Iris pigment epithelial cell (primary cell): ENCODE data around the gene UMAD1.

ENCODE experiments used
- DNase-seq: peaks from one replicate; pipeline ENCODE4 v3.0.0-alpha.2; 2011; ENCODE audit warnings: low read depth

The UMAD1 gene

GRCh38 chr7:7688956-7689355 is 48.4 kb downstream of the UMAD1 start:
- no peak for DNase-seq

- peak; percentile 92 for DNase-seq
Measured at GRCh38 chr7:7693881-7694280, 53.3 kb downstream of the UMAD1 start.

GRCh38 chr7:7694542-7694941 is 54.0 kb downstream of the UMAD1 start:
- no peak for DNase-seq

GRCh38 chr7:7695111-7695817 is 54.7 kb downstream of the UMAD1 start:
- DNase-seq, result no peak

- peak; percentile 81 for DNase-seq
Measured at GRCh38 chr7:7696458-7697119, 56.0 kb downstream of the UMAD1 start.

GRCh38 chr7:7698930-7699329 is 58.4 kb downstream of the UMAD1 start:
- DNase-seq, result no peak

- DNase-seq, result no peak
Measured at GRCh38 chr7:7699380-7699779, 58.8 kb downstream of the UMAD1 start.

GRCh38 chr7:7699970-7700369 is 59.4 kb downstream of the UMAD1 start:
- no peak for DNase-seq

- DNase-seq, result no peak
Measured at GRCh38 chr7:7701527-7701926, 61.0 kb downstream of the UMAD1 start.

- DNase-seq, result no peak
Measured at GRCh38 chr7:7702826-7703225, 62.3 kb downstream of the UMAD1 start.

GRCh38 chr7:7703427-7703826 is 62.9 kb downstream of the UMAD1 start:
- no peak for DNase-seq

- no peak for DNase-seq
Measured at GRCh38 chr7:7704867-7705266, 64.3 kb downstream of the UMAD1 start.

- peak; percentile 51 for DNase-seq
Measured at GRCh38 chr7:7705318-7705717, 64.8 kb downstream of the UMAD1 start.

- no peak for DNase-seq
Measured at GRCh38 chr7:7706101-7706511, 65.6 kb downstream of the UMAD1 start.

GRCh38 chr7:7706556-7707172 is 66.1 kb downstream of the UMAD1 start:
- DNase-seq, result peak; percentile 25

- no peak for DNase-seq
Measured at GRCh38 chr7:7707246-7707645, 66.7 kb downstream of the UMAD1 start.

- peak; percentile 72 for DNase-seq
Measured at GRCh38 chr7:7707806-7708205, 67.3 kb downstream of the UMAD1 start.

GRCh38 chr7:7709291-7709690 is 68.7 kb downstream of the UMAD1 start:
- DNase-seq, result no peak

GRCh38 chr7:7710469-7710868 is 69.9 kb downstream of the UMAD1 start:
- no peak for DNase-seq

GRCh38 chr7:7713730-7714129 is 73.2 kb downstream of the UMAD1 start:
- DNase-seq, result no peak

GRCh38 chr7:7718492-7718891 is 77.9 kb downstream of the UMAD1 start, which contains the start of gene RPA3:
Gene RPA3 (minus strand): TSS chr7:7718607. CDS start chr7:7640418, 78,189 bp downstream.
- no peak for DNase-seq

- peak; percentile 99 for DNase-seq
Measured at GRCh38 chr7:7719236-7719635, 78.7 kb downstream of the UMAD1 start.

GRCh38 chr7:7720193-7720592 is 79.6 kb downstream of the UMAD1 start:
- DNase-seq, result no peak
